Measurements from ENCODE around the gene TNFAIP8. TPM values are rescaled to one million over a fixed set of nuclear protein-coding genes. Genes with fewer than 3 reads are reported as not detected.

The TNFAIP8 gene
- total and polyA plus RNA-seq, 9 of the 15 experiments (the other 6 are each of a cell fraction or from before 2014, with no cell fraction given), result 29.9 to 52.2 (median 44.8) TPM

DNA sequence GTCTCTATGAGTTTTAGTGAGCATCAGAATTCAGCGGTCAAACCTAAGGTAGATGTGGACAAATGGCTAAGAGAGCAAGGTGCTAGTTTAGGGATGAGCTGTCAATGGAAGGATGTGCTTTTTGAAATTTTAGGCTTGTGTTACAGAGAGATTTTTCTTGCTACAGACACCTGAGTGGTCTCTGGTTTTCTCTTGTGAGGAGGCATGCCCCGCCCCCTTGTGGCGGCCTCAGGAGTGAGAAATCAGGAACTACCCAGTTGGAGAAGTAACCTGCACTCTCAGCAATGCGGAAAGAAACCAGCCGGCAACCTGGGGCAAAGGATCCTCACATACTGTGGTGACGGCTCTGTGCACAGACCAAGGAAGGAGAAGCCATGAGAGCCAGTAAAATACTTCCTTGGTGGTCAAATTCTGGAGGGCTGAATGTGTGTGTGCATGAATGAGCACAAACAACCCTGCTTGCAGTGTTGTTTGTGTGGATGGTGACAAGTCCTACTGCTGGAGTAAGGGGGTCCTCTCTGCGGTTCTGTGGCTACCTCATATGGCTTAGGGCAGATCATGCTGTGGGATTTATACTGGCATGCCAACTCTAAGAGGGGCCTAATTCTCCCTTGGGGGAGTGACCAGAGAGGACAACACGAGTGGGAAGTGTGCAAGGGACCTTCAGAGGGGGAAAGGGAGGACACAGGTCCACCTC, 79.8 kb downstream of the TNFAIP8 start (continued):
- peak; percentile 68 for TF ChIP-seq REST (IDR thresholded peaks at IDR 0.05; ENCODE audit: borderline replicate concordance)
- no peak for TF ChIP-seq REST (CRISPR knock-in tag; IDR thresholded peaks at IDR 0.05; ENCODE audit: low read depth)
- TF ChIP-seq, protein P1, sequence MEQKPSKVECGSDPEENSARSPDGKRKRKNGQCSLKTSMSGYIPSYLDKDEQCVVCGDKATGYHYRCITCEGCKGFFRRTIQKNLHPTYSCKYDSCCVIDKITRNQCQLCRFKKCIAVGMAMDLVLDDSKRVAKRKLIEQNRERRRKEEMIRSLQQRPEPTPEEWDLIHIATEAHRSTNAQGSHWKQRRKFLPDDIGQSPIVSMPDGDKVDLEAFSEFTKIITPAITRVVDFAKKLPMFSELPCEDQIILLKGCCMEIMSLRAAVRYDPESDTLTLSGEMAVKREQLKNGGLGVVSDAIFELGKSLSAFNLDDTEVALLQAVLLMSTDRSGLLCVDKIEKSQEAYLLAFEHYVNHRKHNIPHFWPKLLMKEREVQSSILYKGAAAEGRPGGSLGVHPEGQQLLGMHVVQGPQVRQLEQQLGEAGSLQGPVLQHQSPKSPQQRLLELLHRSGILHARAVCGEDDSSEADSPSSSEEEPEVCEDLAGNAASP (IDR thresholded peaks at IDR 0.05), result no peak
- no peak for TF ChIP-seq NBN (IDR thresholded peaks at IDR 0.05; ENCODE audit: low read depth)
- TF ChIP-seq CC2D1A (IDR thresholded peaks at IDR 0.05), result peak; percentile 48; the same call in 1 of the 2 replicates
- no peak for TF ChIP-seq SNRNP70 (optimal IDR thresholded peaks at IDR 0.05; ENCODE audit: low read depth, low read length)
- no peak for TF ChIP-seq PML (IDR thresholded peaks at IDR 0.05; ENCODE audit: low read length)
- TF ChIP-seq NFATC3 (IDR thresholded peaks at IDR 0.05), result no peak
- TF ChIP-seq DPF2 (IDR thresholded peaks at IDR 0.05), result 0 out of 2 replicates have a peak, but pooled peaks have one; percentile 25
- TF ChIP-seq, protein P2, sequence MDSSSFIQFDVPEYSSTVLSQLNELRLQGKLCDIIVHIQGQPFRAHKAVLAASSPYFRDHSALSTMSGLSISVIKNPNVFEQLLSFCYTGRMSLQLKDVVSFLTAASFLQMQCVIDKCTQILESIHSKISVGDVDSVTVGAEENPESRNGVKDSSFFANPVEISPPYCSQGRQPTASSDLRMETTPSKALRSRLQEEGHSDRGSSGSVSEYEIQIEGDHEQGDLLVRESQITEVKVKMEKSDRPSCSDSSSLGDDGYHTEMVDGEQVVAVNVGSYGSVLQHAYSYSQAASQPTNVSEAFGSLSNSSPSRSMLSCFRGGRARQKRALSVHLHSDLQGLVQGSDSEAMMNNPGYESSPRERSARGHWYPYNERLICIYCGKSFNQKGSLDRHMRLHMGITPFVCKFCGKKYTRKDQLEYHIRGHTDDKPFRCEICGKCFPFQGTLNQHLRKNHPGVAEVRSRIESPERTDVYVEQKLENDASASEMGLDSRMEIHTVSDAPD (CRISPR knock-in tag; IDR thresholded peaks at IDR 0.05), result no peak
- peak; percentile 32 for TF ChIP-seq CTBP1 (IDR thresholded peaks at IDR 0.05; ENCODE audit: borderline replicate concordance)
- TF ChIP-seq MTA2 (IDR thresholded peaks at IDR 0.05; ENCODE audit: low read depth), result no peak
- peak; percentile 78 for TF ChIP-seq CTCFL (IDR thresholded peaks at IDR 0.05; ENCODE audit: borderline replicate concordance, insufficient read depth, low read depth, low read length, poor library complexity, severe bottlenecking)
- TF ChIP-seq SMARCE1 (IDR thresholded peaks at IDR 0.05), result no peak
- TF ChIP-seq, protein P3, sequence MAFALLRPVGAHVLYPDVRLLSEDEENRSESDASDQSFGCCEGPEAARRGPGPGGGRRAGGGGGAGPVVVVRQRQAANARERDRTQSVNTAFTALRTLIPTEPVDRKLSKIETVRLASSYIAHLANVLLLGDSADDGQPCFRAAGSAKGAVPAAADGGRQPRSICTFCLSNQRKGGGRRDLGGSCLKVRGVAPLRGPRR (CRISPR knock-in tag; IDR thresholded peaks at IDR 0.05), result no peak
- no peak for TF ChIP-seq ZNF175 (CRISPR knock-in tag; IDR thresholded peaks at IDR 0.05; ENCODE audit: low read depth)
